Measurements from ENCODE around the gene HMGN5. TPM values are rescaled to one million over a fixed set of nuclear protein-coding genes. Genes with fewer than 3 reads are reported as not detected.

HMGN5 gene, protein sequence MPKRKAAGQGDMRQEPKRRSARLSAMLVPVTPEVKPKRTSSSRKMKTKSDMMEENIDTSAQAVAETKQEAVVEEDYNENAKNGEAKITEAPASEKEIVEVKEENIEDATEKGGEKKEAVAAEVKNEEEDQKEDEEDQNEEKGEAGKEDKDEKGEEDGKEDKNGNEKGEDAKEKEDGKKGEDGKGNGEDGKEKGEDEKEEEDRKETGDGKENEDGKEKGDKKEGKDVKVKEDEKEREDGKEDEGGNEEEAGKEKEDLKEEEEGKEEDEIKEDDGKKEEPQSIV
- 1 to 10 TPM; 2.4 to 7.4 (median 3.5) TPM for total RNA-seq

DNA sequence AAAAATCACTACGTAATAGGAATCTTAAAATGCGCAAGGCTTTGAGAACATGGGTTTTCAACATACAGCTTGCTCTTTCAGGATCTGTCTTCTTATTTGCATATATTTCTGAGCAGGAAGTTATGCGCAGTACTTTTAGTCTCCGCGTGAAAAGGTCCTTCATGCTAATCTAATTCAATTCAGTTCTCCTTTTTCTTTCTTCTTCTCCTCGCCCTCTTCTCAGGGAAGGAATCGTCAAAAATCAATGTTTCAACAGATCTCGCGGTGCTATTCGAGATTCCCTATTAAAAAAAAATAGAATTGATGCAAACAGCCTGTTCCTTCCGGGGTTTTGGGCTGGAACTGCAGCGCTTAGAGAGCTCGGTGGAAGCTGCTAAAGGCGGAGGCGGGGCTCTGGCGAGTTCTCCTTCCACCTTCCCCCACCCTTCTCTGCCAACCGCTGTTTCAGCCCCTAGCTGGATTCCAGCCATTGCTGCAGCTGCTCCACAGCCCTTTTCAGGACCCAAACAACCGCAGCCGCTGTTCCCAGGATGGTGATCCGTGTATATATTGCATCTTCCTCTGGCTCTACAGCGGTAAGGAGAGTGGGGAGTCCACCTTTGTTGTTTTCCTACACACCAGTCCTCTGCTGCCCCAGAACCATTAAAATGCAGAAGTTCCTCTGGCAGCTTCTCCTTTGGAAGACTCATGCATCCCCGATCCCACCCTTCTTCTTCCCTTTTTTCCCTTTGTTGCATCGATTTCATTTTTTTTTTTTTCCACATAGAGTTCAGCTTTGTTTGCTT, at the start of gene HMGN5, which contains the start of gene SH3BGRL:
HMGN5 (minus strand) TSS at position 243 of the 785 bp plus-strand sequence. CDS start 80,364 bp downstream, outside the sequence.
SH3BGRL (plus strand) TSS at position 432 of the 785 bp plus-strand sequence; CDS start at position 531, 99 bp downstream.
- no peak for DNase-seq (ENCODE audit: low spot score)
- TF ChIP-seq, protein P1, sequence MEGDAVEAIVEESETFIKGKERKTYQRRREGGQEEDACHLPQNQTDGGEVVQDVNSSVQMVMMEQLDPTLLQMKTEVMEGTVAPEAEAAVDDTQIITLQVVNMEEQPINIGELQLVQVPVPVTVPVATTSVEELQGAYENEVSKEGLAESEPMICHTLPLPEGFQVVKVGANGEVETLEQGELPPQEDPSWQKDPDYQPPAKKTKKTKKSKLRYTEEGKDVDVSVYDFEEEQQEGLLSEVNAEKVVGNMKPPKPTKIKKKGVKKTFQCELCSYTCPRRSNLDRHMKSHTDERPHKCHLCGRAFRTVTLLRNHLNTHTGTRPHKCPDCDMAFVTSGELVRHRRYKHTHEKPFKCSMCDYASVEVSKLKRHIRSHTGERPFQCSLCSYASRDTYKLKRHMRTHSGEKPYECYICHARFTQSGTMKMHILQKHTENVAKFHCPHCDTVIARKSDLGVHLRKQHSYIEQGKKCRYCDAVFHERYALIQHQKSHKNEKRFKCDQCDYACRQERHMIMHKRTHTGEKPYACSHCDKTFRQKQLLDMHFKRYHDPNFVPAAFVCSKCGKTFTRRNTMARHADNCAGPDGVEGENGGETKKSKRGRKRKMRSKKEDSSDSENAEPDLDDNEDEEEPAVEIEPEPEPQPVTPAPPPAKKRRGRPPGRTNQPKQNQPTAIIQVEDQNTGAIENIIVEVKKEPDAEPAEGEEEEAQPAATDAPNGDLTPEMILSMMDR (IDR thresholded peaks at IDR 0.05) = no peak
- peak; percentile 96 for ATAC-seq (ENCODE audit: low FRiP score)

DNA sequence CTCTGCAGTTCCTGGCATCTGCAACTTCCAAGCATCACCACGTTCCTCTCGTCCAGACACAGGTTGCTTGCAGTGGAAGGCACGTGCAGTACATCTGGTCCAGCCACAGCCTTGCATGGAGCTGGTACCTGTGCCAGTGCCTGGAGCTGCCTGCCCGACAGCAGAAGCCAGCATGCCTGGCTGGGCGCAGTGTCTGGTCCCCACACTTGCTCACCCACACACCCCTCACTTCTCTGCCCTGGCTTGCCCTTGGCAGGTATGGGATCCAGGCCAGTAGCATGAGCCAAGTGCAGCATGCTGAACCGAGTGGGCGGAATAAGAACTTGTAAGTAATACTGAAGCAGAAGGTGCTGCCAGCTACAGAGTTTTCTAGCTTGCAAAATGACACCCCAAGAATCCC, 40.0 kb upstream of the HMGN5 start:
- TF ChIP-seq, protein P1 (IDR thresholded peaks at IDR 0.05) = no peak
- DNase-seq (ENCODE audit: low spot score) = no peak
- ATAC-seq (ENCODE audit: low FRiP score) = no peak

- DNase-seq (ENCODE audit: low spot score) (no peak), ATAC-seq (ENCODE audit: low FRiP score) (no peak)
- TF ChIP-seq, protein P1 (IDR thresholded peaks at IDR 0.05) = no peak
Measured at GRCh38 chrX:81240701-81241331, 39.1 kb upstream of the HMGN5 start.

- no peak for DNase-seq (ENCODE audit: low spot score)
Measured at GRCh38 chrX:81238166-81238565, 36.5 kb upstream of the HMGN5 start.

GRCh38 chrX:81237516-81237915, 35.8 kb upstream of the HMGN5 start:
- no peak for DNase-seq (ENCODE audit: low spot score)
- TF ChIP-seq, protein P1 (IDR thresholded peaks at IDR 0.05) = no peak
- no peak for ATAC-seq (ENCODE audit: low FRiP score)

More at GRCh38 chrX:81238166-81238565, 36.5 kb upstream of the HMGN5 start:
- no peak for ATAC-seq (ENCODE audit: low FRiP score)
- TF ChIP-seq, protein P1 (IDR thresholded peaks at IDR 0.05) = no peak

DNA sequence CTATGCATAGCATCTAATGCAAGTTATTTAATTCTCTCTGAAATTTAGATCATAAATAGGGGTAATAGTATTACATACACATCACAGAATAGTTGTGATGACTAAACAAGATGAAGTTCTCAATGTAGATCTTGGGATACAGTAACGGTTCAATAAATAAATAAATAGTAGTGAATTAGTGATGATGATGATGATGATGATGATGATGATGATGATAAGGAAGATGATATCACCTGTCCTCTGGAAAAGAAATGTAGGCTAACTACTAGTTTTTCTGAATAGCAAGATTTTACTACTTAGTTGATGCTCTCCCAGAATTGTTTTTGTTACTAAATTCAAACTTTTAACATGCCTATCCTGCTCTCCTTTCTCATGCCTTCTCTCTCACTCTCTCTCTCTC, 30.5 kb upstream of the HMGN5 start:
- ATAC-seq (ENCODE audit: low FRiP score) = no peak
- DNase-seq (ENCODE audit: low spot score) = no peak
- TF ChIP-seq, protein P1 (IDR thresholded peaks at IDR 0.05) = no peak

Data from omental fat pad (tissue), 4 donors.